CD4-positive, alpha-beta T cell (primary cell): ENCODE data around the gene MFN2. TPM values are rescaled to one million over a fixed set of nuclear protein-coding genes. Genes with fewer than 3 reads are reported as not detected.
A peak's percentile ranks its signal among the peaks of the same experiment; 100 is the strongest.

ENCODE experiments used
- ATAC-seq: fragments of 200-7000 bp; cut with Tn5 transposase; one replicate; pipeline ENCODE4 v1.10.0; 2022; ENCODE audit warnings: mild to moderate bottlenecking; ENCODE audit not compliant: poor library complexity
- CTCF ChIA-PET: fragments of 350-600 bp; sonication (Branson Sonifier 250); formaldehyde crosslinking; loops from one replicate; lab custom pipeline; 2021; ENCODE audit warnings: antibody characterized with exemption, inconsistent platforms; lab: Charles Lee
- POLR2A ChIA-PET: fragments of 350-600 bp; sonication (Branson Sonifier 250); formaldehyde crosslinking; loops from one replicate; lab custom pipeline; 2021; ENCODE audit warnings: antibody characterized with exemption, inconsistent platforms; lab: Charles Lee
- DNase-seq, 14 experiments: peaks; one replicate each; pipeline ENCODE4 v3.0.0-alpha.2; 2013 to 2020; ENCODE audit warnings: mixed read lengths in 2 of 14
- H3K27ac ChIP-seq, 2 donors: one replicate each; pipeline versions ENCODE4 v1.5.1 to v1.7.0; 2013; ENCODE audit warnings: low read length in 2 of 2, low read depth in 1 of 2, mild to moderate bottlenecking in 1 of 2
- H3K27me3 ChIP-seq, 2 experiments: 1 replicate in 1 of 2; 2 replicates in 1 of 2; pipeline versions ENCODE4 v1.6.1 to v1.7.0; 2013; ENCODE audit warnings: low read length in 2 of 2, control low read depth in 1 of 2, mild to moderate bottlenecking in 1 of 2, moderate library complexity in 1 of 2; ENCODE audit not compliant: insufficient read depth in 2 of 2, control insufficient read depth in 1 of 2
- H3K36me3 ChIP-seq: one replicate; pipeline ENCODE4 v1.6.1; 2013; ENCODE audit warnings: low read length, control low read depth; ENCODE audit not compliant: insufficient read depth
- H3K4me1 ChIP-seq: one replicate; pipeline ENCODE4 v1.6.1; 2013; ENCODE audit warnings: low read length, control low read depth; ENCODE audit not compliant: insufficient read depth
- H3K4me3 ChIP-seq: one replicate; pipeline ENCODE4 v1.5.1; 2013; ENCODE audit warnings: mild to moderate bottlenecking, low read length, moderate library complexity
- H3K9me3 ChIP-seq, 2 experiments: 1 replicate in 1 of 2; 2 replicates in 1 of 2; pipeline versions ENCODE4 v1.6.1 to v1.7.0; 2013; ENCODE audit warnings: low read length in 2 of 2, mild to moderate bottlenecking in 2 of 2, control low read depth in 1 of 2, moderate library complexity in 1 of 2; ENCODE audit not compliant: control insufficient read depth in 1 of 2, insufficient read depth in 1 of 2
- H3K27ac Mint-ChIP-seq: one replicate; pipeline ENCODE4 v1.8.0; 2020; ENCODE audit warnings: mixed read lengths
- H3K27me3 Mint-ChIP-seq: one replicate; pipeline ENCODE4 v1.8.0; 2021; ENCODE audit warnings: mixed read lengths
- H3K36me3 Mint-ChIP-seq: one replicate; pipeline ENCODE4 v1.8.0; 2021; ENCODE audit warnings: low read depth, mixed read lengths
- H3K4me1 Mint-ChIP-seq: one replicate; pipeline ENCODE4 v1.8.0; 2021; ENCODE audit warnings: low read depth, mixed read lengths
- H3K4me3 Mint-ChIP-seq: one replicate; pipeline ENCODE4 v1.8.0; 2020; ENCODE audit warnings: mild to moderate bottlenecking, mixed read lengths
- H3K9me3 Mint-ChIP-seq: one replicate; pipeline ENCODE4 v1.8.0; 2020; ENCODE audit warnings: mixed read lengths
- CTCF ChIP-seq: fragments of 200-600 bp; IDR thresholded peaks from one replicate; pipeline ENCODE4 v1.8.0; 2022; ENCODE audit warnings: antibody characterized with exemption, mild to moderate bottlenecking
- intact Hi-C, 2 experiments: fragments of 100-400 bp; cut with DNase I in 1 of 2; cut with micrococcal nuclease in 1 of 2; formaldehyde crosslinking; loops; one replicate each; pipeline versions ENCODE4 v1.15.1 to v1.9.0; 2023 to 2025; cut with DNase I, micrococcal nuclease
- total RNA-seq, 174 experiments: library from RNA in 2 of 174; stranded (reverse) in 2 of 174; gene quantifications; one replicate each; pipeline ENCODE4 v1.2.3 and lab custom pipeline; 2021 to 2026

Gene MFN2
- total RNA-seq, 2 experiments from 2014 or later, result 33.0 to 38.1 TPM

GRCh38 chr1:11967028-11967547 is 13.2 kb upstream of the MFN2 start:
- no peak overlapping the region for H3K4me3 ChIP-seq
- no peaks in the 10 kb centered on the region for H3K9me3 Mint-ChIP-seq
- no peak overlapping the region for H3K27ac Mint-ChIP-seq
- no peak for TF ChIP-seq CTCF
- no peaks in the 10 kb centered on the region for H3K27me3 Mint-ChIP-seq
- no peaks in the 10 kb centered on the region for H3K36me3 Mint-ChIP-seq
- ChIA-PET CTCF (no interaction called here), POLR2A (interaction anchor here (1.5 kb wide), 1 partner anchor 59 kb away, joined by 3 read pairs; no protein-coding TSS in a partner anchor)
- no peaks in the 10 kb centered on the region for H3K27me3 ChIP-seq
- no peaks in the 10 kb centered on the region for H3K4me1 ChIP-seq
- no peak overlapping the region for H3K27ac ChIP-seq
- ATAC-seq (no peak), DNase-seq (peak in 4 of 14 experiments; percentile 8 to 48 (median 28))
- no peaks in the 10 kb centered on the region for H3K36me3 ChIP-seq
- no peaks in the 10 kb centered on the region for H3K9me3 ChIP-seq
- H3K4me3 Mint-ChIP-seq, result no peak overlapping the region
- H3K4me1 Mint-ChIP-seq, result no peaks in the 10 kb centered on the region
- intact Hi-C loops, result loop anchor here (1.0 to 2.0 kb wide), 2 partner anchors 128 to 129 kb away; no protein-coding TSS in a partner anchor

- DNase-seq (no peak), ATAC-seq (no peak)
- H3K27ac Mint-ChIP-seq, result no peak overlapping the region
- no peaks in the 10 kb centered on the region for H3K4me1 Mint-ChIP-seq
- no peaks in the 10 kb centered on the region for H3K9me3 Mint-ChIP-seq
- TF ChIP-seq CTCF, result no peak
- POLR2A ChIA-PET, result no interaction called here
- CTCF ChIA-PET, result no interaction called here
- H3K27me3 Mint-ChIP-seq, result no peaks in the 10 kb centered on the region
- no peak overlapping the region for H3K4me3 Mint-ChIP-seq
- Histone ChIP-seq H3K27me3 (no peaks in the 10 kb centered on the region), H3K36me3 (no peaks in the 10 kb centered on the region), H3K9me3 (no peaks in the 10 kb centered on the region), H3K4me1 (no peaks in the 10 kb centered on the region), H3K4me3 (no peak overlapping the region), H3K27ac (no peak overlapping the region)
- intact Hi-C loops, result no loop called here
- no peaks in the 10 kb centered on the region for H3K36me3 Mint-ChIP-seq
These were observed 9.6 kb upstream of the MFN2 start for GRCh38 chr1:11970441-11971185.

GRCh38 chr1:11977625-11978024 is 2.6 kb upstream of the MFN2 start:
- peaks cover 22% of the 10 kb centered on the region for H3K4me1 ChIP-seq
- no peaks in the 10 kb centered on the region for H3K27me3 ChIP-seq
- intact Hi-C loops, result no loop called here
- DNase-seq, result no peak
- ChIA-PET CTCF (no interaction called here), POLR2A (interaction anchor here (5.6 kb wide), 1 partner anchor 68 kb away, joined by 133 read pairs; no protein-coding TSS in a partner anchor)
- Mint-ChIP-seq H3K27ac (peak overlapping the region; percentile 63), H3K36me3 (peaks cover 13% of the 10 kb centered on the region), H3K9me3 (no peaks in the 10 kb centered on the region), H3K4me3 (peak overlapping the region; percentile 76), H3K4me1 (peaks cover 27% of the 10 kb centered on the region), H3K27me3 (no peaks in the 10 kb centered on the region)
- peaks cover 3% of the 10 kb centered on the region for H3K36me3 ChIP-seq
- no peaks in the 10 kb centered on the region for H3K9me3 ChIP-seq
- TF ChIP-seq CTCF, result no peak
- H3K27ac ChIP-seq, result no peak overlapping the region
- no peak for ATAC-seq
- H3K4me3 ChIP-seq, result no peak overlapping the region
